SKM-1 treated with dmso at 0.1 percent for 144 hours (cell line): ENCODE data around the gene ATP6V1G1.
"Not testable (repeated sequence)": the region's sequence is repeated elsewhere in the genome, so short reads cannot be mapped to it uniquely, and the experiment has no call there.

Experiments
- DNase-seq: peaks from one replicate; lab custom pipeline; 2025; ENCODE audit not compliant: unreplicated experiment; lab: John Stamatoyannopoulos, UW

ATP6V1G1 gene

GRCh38 chr9:114578134-114578533 lies 9.4 kb upstream of the ATP6V1G1 start:
- DNase-seq, result not testable (repeated sequence)

GRCh38 chr9:114580609-114581193 lies 6.9 kb upstream of the ATP6V1G1 start:
- DNase-seq, result no peak

- no peak for DNase-seq
These were observed 4.0 kb upstream of the ATP6V1G1 start for GRCh38 chr9:114583371-114584155.

GRCh38 chr9:114588210-114588609 lies 641 bp downstream of the ATP6V1G1 start:
- no peak for DNase-seq

- DNase-seq, result no peak
These were observed 1.3 kb downstream of the ATP6V1G1 start for GRCh38 chr9:114588651-114589526.

GRCh38 chr9:114590328-114590727 lies 2.8 kb downstream of the ATP6V1G1 start:
- DNase-seq, result no peak

GRCh38 chr9:114591291-114591787 lies 3.8 kb downstream of the ATP6V1G1 start:
- DNase-seq, result no peak

GRCh38 chr9:114591849-114592248 lies 4.3 kb downstream of the ATP6V1G1 start:
- no peak for DNase-seq

GRCh38 chr9:114592356-114592755 lies 4.8 kb downstream of the ATP6V1G1 start:
- DNase-seq, result peak; percentile 42

- no peak for DNase-seq
These were observed 6.6 kb downstream of the ATP6V1G1 start for GRCh38 chr9:114594136-114594535.

- DNase-seq, result not testable (repeated sequence)
These were observed 13.1 kb downstream of the ATP6V1G1 start for GRCh38 chr9:114600502-114601248.

GRCh38 chr9:114601787-114602186 lies 14.2 kb downstream of the ATP6V1G1 start:
- DNase-seq, result not testable (repeated sequence)

- DNase-seq, result no peak
These were observed 15.1 kb downstream of the ATP6V1G1 start for GRCh38 chr9:114602620-114603019.

- DNase-seq, result no peak
These were observed 15.7 kb downstream of the ATP6V1G1 start for GRCh38 chr9:114603248-114603647.

- DNase-seq, result no peak
These were observed 17.4 kb downstream of the ATP6V1G1 start for GRCh38 chr9:114604989-114605388.

GRCh38 chr9:114606068-114606467 lies 18.5 kb downstream of the ATP6V1G1 start:
- no peak for DNase-seq

- no peak for DNase-seq
These were observed 19.1 kb downstream of the ATP6V1G1 start for GRCh38 chr9:114606597-114607207.

- DNase-seq, result no peak
These were observed 20.3 kb downstream of the ATP6V1G1 start for GRCh38 chr9:114607671-114608524.

- no peak for DNase-seq
These were observed 20.9 kb downstream of the ATP6V1G1 start for GRCh38 chr9:114608525-114608796.
